ENCODE data around the gene SHISA9.

The SHISA9 gene

DNA sequence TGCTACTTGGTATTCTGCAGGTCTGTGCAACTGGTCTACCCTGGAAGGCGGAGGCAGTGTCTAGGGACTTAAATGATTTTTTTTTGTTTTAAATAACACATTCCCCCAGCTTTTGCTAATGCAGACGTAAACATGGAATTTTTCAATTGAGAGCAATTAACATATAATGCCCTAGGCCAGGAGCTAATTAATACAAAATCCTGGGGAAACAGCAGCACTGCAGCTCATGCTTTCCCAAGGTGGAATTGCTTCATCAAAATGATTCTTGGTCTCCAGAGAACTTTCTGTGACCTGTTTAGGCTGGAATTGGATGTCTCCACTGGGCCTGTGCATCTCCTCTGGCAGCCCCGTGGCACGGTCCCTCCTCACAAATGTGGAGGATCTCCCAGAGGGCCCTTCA lies 50.6 kb downstream of the SHISA9 start:
- DNase-seq (no peak), ATAC-seq (no peak)

DNA sequence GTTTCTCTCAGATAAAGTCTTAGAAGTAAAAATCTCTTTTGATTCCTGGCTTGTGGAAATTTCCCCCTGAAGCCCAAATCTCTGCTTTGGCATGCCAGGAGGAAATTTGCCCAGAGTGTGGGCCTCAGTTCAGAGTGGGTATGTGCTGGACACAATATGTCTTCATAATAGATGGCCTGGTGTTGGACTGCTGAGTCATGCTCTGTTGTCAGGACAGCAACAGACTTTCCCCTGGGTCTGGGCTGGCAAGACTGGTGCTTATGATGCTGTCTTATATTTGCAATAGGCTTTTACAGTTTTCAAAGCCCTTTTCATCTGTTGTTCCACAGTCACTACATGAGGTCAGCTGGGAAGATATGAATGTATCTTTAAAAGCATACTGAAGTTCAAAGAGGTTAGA lies 57.0 kb downstream of the SHISA9 start:
- ATAC-seq (no peak), DNase-seq (no peak)

DNA sequence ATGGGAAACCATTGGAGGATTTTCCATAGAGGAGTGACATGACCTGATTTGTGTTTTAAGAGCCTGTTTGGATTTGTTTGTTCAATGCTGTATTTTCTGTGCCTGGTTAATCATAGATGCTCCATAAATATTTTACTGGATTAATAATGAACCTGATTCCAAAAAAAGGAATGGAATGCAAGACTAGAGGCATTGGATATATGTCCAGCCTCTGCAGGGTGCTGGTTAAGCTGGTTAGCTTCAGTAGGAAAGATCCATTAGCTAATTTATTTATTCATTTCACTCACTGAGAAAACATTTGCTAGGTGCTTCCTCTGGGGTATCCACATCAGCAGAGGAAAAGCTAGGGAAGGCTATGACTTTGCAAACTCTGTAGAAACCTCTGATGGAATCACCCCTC lies 57.7 kb downstream of the SHISA9 start:
- DNase-seq (no peak), ATAC-seq (no peak)

GRCh38 chr16:12961626-12962025 lies 60.2 kb downstream of the SHISA9 start:
- DNase-seq = no peak
- no peak for ATAC-seq

- DNase-seq (no peak), ATAC-seq (no peak)
Observed at GRCh38 chr16:12964461-12964860, 63.1 kb downstream of the SHISA9 start.

DNA sequence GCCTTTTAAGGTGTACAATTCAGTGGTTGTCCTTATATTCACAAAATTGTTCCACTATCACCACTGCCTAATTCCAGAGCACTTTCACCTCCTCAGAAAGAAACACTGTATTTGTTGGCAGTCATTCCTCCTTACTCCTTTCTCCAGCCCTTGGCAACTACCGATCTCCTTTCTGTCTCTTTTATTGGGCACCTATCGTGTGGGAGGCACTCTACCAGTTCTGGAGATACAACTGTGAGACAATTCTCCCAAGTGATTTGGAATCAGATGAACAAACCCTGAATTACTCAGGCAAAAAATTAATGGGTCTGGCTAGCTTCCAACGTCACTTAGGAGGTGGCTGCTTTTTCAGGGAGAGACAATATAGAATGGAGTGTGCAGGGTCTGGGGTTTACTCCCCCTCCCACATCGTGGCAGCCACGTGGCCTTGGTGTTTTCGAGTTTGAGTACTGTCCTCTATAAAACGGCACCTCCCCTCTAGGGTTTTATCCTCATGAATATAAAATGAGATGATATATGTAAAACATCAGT lies 63.9 kb downstream of the SHISA9 start:
- no peak for DNase-seq
- no peak for ATAC-seq

DNA sequence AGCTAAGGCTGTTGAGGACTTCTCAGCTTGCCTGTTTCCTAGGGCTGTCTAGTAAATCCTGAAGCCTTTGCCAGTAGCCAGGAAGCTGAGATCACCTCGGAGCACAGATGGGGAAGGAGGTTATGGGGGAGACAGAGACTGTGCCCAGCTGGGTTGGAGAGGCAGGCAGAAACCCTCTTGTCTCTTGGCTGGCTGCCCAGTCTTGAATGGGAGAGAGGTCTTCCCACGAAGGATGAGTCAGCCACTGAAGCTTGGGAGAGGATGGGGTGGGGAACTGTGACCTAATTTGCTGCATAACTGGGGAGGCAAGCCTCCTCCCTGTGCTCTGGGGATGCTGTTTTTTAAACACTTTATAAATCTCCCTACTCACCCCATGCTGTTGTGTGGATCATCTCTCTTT lies 69.8 kb downstream of the SHISA9 start:
- ATAC-seq = no peak
- DNase-seq = no peak

DNA sequence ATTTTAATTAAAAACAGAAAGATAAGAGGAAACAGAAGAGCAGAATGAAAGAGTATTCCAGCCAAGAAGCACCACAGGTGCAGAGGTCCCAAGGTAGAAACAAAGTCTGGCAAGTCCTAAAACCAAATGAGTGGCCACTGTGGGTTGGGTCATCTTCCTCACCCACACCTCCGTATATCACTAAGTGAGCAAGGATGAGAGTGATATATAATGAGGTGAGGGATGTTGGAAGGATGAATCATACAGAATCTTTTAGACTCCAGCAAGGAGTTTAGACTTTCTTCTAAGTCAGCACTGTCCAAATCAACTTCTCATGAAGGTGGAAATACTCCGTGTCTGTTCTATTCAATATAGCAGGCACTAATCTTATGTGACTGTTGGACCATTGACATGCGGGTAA lies 70.8 kb downstream of the SHISA9 start:
- no peak for ATAC-seq
- DNase-seq = no peak

DNA sequence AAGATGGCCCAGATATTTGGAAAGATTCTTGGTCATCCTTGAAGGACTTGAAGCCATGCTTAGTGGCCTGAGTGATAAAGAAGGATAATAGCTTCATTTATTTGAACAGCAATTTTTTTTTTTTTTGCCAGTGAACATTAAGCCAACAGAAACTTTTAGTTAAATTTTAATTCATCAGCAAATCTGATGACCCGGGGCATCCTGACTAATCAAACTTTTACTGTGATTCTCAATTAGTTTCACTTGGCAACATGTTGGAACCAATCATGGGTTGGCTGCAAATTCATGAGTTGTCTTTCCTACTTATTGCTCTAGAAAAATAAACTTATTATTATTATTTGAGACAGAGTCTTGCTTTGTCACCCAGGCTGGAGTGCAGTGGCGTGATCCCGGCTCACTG lies 74.4 kb downstream of the SHISA9 start:
- no peak for DNase-seq
- ATAC-seq = no peak

- DNase-seq = no peak
Observed at GRCh38 chr16:12976496-12976895, 75.1 kb downstream of the SHISA9 start.

DNA sequence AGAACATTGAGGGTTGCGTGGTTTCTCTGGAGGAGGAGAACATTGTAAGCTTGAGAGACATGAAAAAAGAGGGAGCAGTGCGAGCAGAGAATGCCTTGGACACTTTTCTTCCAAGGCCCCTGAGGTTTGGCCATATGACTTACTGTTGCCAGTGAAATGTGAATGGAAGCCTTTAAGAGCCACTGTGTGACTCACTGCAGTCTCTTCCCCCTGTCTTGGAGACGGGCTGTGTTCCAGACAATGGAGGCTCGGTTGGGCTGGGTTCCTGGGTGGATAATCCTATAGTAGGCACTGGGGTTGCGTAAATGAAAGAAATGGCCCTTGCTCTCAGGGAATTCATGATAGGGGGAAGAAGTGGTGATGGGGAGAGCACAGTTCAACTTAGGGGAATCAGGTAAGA lies 75.5 kb downstream of the SHISA9 start:
- ATAC-seq = no peak
- DNase-seq = no peak

More at GRCh38 chr16:12976496-12976895, 75.1 kb downstream of the SHISA9 start:
- ATAC-seq = no peak

GRCh38 chr16:12985516-12985915 lies 84.1 kb downstream of the SHISA9 start:
- no peak for DNase-seq
- ATAC-seq = no peak

GRCh38 chr16:12988071-12988470 lies 86.7 kb downstream of the SHISA9 start:
- ATAC-seq (no peak), DNase-seq (no peak)

DNA sequence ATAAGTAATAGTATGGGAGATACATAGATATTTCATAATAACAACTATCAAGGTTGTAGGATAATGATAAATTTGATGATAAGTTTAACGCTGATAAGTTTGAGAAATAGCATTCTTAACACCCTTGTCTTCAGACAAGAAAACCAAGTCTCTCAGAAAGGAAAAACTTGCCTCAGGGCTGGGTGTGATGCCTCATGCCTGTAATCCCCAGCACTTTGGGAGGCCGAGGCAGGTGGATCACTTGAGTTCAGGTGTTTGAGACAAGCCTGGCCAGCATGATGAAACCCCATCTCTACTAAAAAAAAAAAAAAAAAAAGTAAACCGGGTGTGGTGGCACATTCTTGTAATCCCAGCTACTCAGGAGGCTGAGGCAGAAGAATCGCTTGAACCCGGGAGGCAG lies 90.7 kb downstream of the SHISA9 start:
- no peak for ATAC-seq
- DNase-seq = no peak

GRCh38 chr16:12994402-12994801 lies 93.0 kb downstream of the SHISA9 start:
- no peak for DNase-seq
- ATAC-seq = no peak

DNA sequence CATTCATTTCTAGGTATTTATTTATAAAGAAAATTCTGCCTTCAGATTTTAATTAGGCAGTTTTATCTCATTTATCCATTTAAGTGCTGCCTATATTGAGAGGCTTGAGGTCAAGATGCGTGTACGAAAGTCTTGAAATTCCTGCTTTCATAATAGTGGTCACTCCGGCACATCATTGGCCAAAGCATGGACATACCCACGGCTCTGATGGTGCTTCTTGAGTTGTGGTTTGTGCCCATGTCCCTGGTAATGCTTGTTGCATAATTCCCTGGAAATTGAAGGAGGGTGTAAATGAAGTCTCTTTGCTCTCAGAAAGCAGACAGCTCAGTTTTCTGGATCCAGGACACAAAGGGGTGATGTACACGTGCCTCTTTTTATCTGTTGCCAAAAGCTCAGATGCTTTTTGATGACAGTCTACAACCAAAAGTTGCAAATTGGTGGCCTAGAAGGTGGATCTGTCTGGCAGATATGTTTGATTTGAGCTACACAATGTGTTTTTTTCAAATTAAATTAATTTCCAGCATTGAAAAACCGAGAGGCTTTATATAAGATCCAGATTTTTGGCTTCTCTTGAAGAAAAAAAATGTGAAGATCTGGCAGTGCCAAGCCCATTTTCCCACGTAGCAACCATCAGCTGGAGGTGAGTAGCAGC lies 94.4 kb downstream of the SHISA9 start:
- no peak for DNase-seq
- ATAC-seq = no peak

DNA sequence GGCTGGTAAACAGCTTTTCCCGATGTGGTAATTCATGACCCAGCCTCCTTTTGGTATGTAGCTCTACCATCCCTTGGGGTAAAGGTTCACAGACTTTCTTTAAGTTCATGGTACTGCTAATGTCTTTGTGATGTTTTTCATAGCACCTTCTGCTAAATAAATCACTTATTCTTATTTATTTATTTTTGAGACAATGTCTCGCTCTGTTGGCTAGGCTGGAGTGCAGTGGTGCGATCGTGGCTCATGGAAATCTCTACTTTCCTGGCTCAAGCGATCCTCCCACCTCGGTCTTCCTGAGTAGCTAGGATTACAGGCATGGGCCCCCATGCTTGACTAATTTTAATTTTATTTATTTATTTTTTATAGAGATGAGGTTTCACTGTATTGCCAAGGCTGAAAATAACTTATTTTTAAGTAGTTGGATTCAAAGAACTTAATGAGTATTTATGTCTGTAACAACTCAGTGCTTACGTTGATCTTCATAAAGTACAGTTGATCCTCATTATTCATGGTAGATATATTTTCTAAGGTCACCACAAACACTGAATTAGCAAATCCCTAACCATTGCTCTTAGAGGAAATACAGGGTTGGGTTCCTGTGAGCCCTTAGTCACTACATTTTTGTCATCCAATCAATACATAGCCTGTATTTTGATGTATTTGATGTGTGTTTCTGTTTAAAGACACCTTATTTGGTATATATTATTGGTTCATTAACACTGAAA lies 97.1 kb downstream of the SHISA9 start:
- no peak for ATAC-seq

GRCh38 chr16:12999368-12999767 lies 98.0 kb downstream of the SHISA9 start:
- no peak for DNase-seq

More for the DNA sequence above, 97.1 kb downstream of the SHISA9 start:
- no peak for DNase-seq

GRCh38 chr16:13005721-13006247 lies 104.4 kb downstream of the SHISA9 start:
- DNase-seq (no peak), ATAC-seq (no peak)

More at GRCh38 chr16:12999368-12999767, 98.0 kb downstream of the SHISA9 start:
- ATAC-seq = no peak

DNA sequence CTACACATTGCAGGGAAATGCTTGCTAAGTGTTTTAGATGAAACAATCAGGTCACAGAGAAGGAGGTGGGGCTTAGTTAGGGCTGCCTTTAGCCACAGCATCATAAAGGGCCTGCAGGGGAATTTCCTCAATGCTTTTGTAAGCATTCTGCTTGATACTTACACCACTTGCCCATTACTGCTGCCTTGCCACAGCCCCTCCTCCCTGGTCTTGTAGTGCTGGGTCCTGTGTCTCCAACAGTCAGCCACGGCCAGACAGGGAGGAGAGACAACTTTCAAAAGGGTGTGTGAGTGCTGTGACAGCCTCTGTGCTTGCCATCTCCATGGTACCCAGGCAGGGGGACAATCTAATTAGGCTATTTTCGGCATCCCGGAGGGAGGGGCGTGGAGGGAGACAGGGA lies 111.2 kb downstream of the SHISA9 start:
- ATAC-seq (no peak), DNase-seq (no peak)

GRCh38 chr16:13013043-13013442 lies 111.6 kb downstream of the SHISA9 start:
- DNase-seq = no peak
- ATAC-seq = no peak

DNA sequence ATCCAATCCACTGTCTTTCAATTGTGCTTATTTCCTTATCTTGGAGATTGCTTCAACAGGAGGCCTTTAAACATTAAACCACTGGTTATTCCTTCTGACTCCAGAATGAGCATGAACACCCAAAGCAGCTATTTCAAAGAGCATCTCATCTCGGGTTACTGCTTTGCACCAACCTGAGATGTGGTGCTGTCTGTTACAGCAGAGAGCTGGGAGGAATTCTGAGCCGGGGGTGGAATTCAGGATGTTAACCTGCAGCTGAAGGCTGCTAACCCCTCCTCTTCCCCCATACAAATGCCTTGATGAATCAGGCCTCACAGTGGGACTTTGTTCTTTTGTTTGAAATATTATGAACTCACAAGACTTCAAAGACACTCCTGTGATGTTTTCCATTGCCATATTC lies 113.1 kb downstream of the SHISA9 start:
- no peak for ATAC-seq
- DNase-seq = no peak

GRCh38 chr16:13018026-13018425 lies 116.6 kb downstream of the SHISA9 start:
- ATAC-seq (no peak), DNase-seq (no peak)

DNA sequence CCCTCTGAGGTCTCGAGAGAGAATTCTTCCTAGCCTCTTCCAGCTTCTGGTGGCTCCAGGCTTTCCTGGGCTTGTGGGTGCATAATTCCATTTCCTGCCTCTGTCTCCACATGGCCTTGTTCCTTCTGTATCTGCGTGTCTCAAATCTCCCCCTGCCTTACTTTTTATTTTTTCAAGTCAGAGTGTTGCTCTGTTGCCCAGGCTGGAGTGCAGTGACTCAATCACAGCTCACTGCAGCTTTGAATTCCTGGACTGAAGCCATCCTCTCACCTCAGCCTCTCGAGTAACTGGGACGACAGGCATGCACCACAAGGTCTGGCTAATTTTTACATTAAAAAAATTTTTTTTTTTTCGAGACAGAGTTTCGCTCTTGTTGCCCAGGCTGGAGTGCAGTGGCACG lies 120.6 kb downstream of the SHISA9 start:
- ATAC-seq (no peak), DNase-seq (no peak)

Measured in stimulated activated naive CD8-positive, alpha-beta T cell treated with anti-CD3 and anti-CD28 coated beads, Interleukin-15, Interleukin-2, amounts not matched to agents 100 U/mL and 50 U/mL, for 24 hours (primary cell).